Astrocyte (in vitro differentiated cells and primary cell): ENCODE results near the gene ZNF862. TPM values are rescaled to one million over a fixed set of nuclear protein-coding genes. Genes with fewer than 3 reads are reported as not detected.

ENCODE experiments used
- DNase-seq: peaks from one replicate; pipeline ENCODE4 v3.0.0-alpha.2; 2010; ENCODE audit warnings: low read depth
- FAIRE-seq: peaks from 2 replicates; lab custom pipeline; 2011; peaks lifted over from hg19 to GRCh38; lab: Jason Lieb, UNC
- H2AFZ ChIP-seq: 2 replicates; pipeline ENCODE4 v1.6.0; 2012; ENCODE audit warnings: low read depth, low read length, inconsistent platforms
- H3K27ac ChIP-seq: 2 replicates; pipeline ENCODE4 v1.5.1; 2011; ENCODE audit warnings: low read depth, low read length, inconsistent platforms
- H3K27me3 ChIP-seq: 2 replicates; pipeline ENCODE4 v1.6.0; 2011; ENCODE audit warnings: low read length, inconsistent platforms; ENCODE audit not compliant: insufficient read depth
- H3K36me3 ChIP-seq: 2 replicates; pipeline ENCODE4 v1.5.1; 2011; ENCODE audit warnings: low read length, inconsistent platforms; ENCODE audit not compliant: insufficient read depth
- H3K4me1 ChIP-seq: 2 replicates; pipeline ENCODE4 v1.5.1; 2011; ENCODE audit warnings: low read length, inconsistent platforms; ENCODE audit not compliant: insufficient read depth
- H3K4me2 ChIP-seq: 2 replicates; pipeline ENCODE4 v1.6.0; 2012; ENCODE audit warnings: low read length, inconsistent platforms
- H3K4me3 ChIP-seq: 2 replicates; pipeline ENCODE4 v1.5.1; 2011; ENCODE audit warnings: low read depth, mild to moderate bottlenecking, low read length, inconsistent platforms; ENCODE audit not compliant: insufficient read depth
- H3K79me2 ChIP-seq: 2 replicates; pipeline ENCODE4 v1.6.0; 2012; ENCODE audit warnings: mild to moderate bottlenecking, low read length, inconsistent platforms; ENCODE audit not compliant: insufficient read depth
- H3K9ac ChIP-seq: 2 replicates; pipeline ENCODE4 v1.6.0; 2012; ENCODE audit warnings: mild to moderate bottlenecking, low read length, inconsistent platforms
- H3K9me3 ChIP-seq: 2 replicates; pipeline ENCODE4 v1.5.1; 2012; ENCODE audit warnings: low read depth, mild to moderate bottlenecking, low read length, inconsistent platforms; ENCODE audit not compliant: insufficient read depth
- H4K20me1 ChIP-seq: 2 replicates; pipeline ENCODE4 v1.6.0; 2012; ENCODE audit warnings: low read length, inconsistent platforms; ENCODE audit not compliant: insufficient read depth
- H3K27ac Mint-ChIP-seq: one replicate; pipeline ENCODE4 v1.8.0; 2021; ENCODE audit warnings: mild to moderate bottlenecking, mixed read lengths; ENCODE audit not compliant: unreplicated experiment
- H3K27me3 Mint-ChIP-seq: one replicate; pipeline ENCODE4 v1.8.0; 2021; ENCODE audit warnings: low read depth, mixed read lengths; ENCODE audit not compliant: unreplicated experiment
- H3K36me3 Mint-ChIP-seq: one replicate; pipeline ENCODE4 v1.8.0; 2021; ENCODE audit warnings: low read depth, mixed read lengths; ENCODE audit not compliant: unreplicated experiment
- H3K4me1 Mint-ChIP-seq: one replicate; pipeline ENCODE4 v1.8.0; 2021; ENCODE audit warnings: low read depth, mixed read lengths; ENCODE audit not compliant: unreplicated experiment
- H3K4me3 Mint-ChIP-seq: one replicate; pipeline ENCODE4 v1.8.0; 2021; ENCODE audit warnings: mild to moderate bottlenecking, moderate library complexity, mixed read lengths; ENCODE audit not compliant: unreplicated experiment
- H3K9me3 Mint-ChIP-seq: one replicate; pipeline ENCODE4 v1.8.0; 2021; ENCODE audit warnings: mild to moderate bottlenecking, mixed read lengths; ENCODE audit not compliant: unreplicated experiment
- CTCF ChIP-seq: IDR thresholded peaks from 2 replicates; pipeline ENCODE4 v1.5.1; 2011; ENCODE audit warnings: low read depth, mild to moderate bottlenecking, inconsistent platforms, low read length, moderate library complexity; ENCODE audit not compliant: insufficient read depth
- EZH2 ChIP-seq: IDR thresholded peaks from 2 replicates; pipeline ENCODE4 v1.6.1; 2012; ENCODE audit warnings: mild to moderate bottlenecking, low read length, inconsistent platforms; ENCODE audit not compliant: insufficient read depth
- total RNA-seq: library from RNA; stranded (reverse); gene quantifications from 2 replicates; pipeline ENCODE4 v1.2.1, GENCODE V29; 2021

Gene ZNF862
- total RNA-seq, 1 donor from 2014 or later: 13.2 TPM

GRCh38 chr7:149877890-149878522 lies 39.8 kb downstream of the ZNF862 start:
- Histone ChIP-seq H3K27me3 (no peaks in the 10 kb centered on the region), H3K9ac (no peak overlapping the region), H3K9me3 (no peaks in the 10 kb centered on the region), H3K27ac (no peak overlapping the region), H3K4me2 (no peak overlapping the region), H3K4me3 (no peak overlapping the region), H3K4me1 (peaks cover 6% of the 10 kb centered on the region), H2AFZ (no peak overlapping the region), H4K20me1 (no peaks in the 10 kb centered on the region), H3K79me2 (no peaks in the 10 kb centered on the region), H3K36me3 (no peaks in the 10 kb centered on the region)
- no peak overlapping the region for H3K27ac Mint-ChIP-seq
- no peak overlapping the region for H3K4me3 Mint-ChIP-seq
- no peaks in the 10 kb centered on the region for H3K36me3 Mint-ChIP-seq
- H3K9me3 Mint-ChIP-seq: no peaks in the 10 kb centered on the region
- H3K4me1 Mint-ChIP-seq: no peaks in the 10 kb centered on the region
- FAIRE-seq: no peak
- peaks cover 4% of the 10 kb centered on the region for H3K27me3 Mint-ChIP-seq
- TF ChIP-seq CTCF: no peak
- TF ChIP-seq EZH2: no peak
- no peak for DNase-seq

- H3K9ac ChIP-seq: no peak overlapping the region
- H3K4me3 Mint-ChIP-seq: no peak overlapping the region
Measured at GRCh38 chr7:149878523-149878921, 40.3 kb downstream of the ZNF862 start.

More at GRCh38 chr7:149878523-149878921, 40.3 kb downstream of the ZNF862 start:
- DNase-seq (no peak), FAIRE-seq (no peak)
- no peaks in the 10 kb centered on the region for H3K9me3 Mint-ChIP-seq
- no peaks in the 10 kb centered on the region for H4K20me1 ChIP-seq
- no peak overlapping the region for H3K4me2 ChIP-seq
- no peaks in the 10 kb centered on the region for H3K27me3 ChIP-seq
- no peaks in the 10 kb centered on the region for H3K36me3 ChIP-seq
- H3K4me1 ChIP-seq: peaks cover 3% of the 10 kb centered on the region
- H3K27me3 Mint-ChIP-seq: peaks cover 4% of the 10 kb centered on the region
- H3K27ac Mint-ChIP-seq: no peak overlapping the region
- no peaks in the 10 kb centered on the region for H3K9me3 ChIP-seq
- no peak for TF ChIP-seq EZH2
- no peak for TF ChIP-seq CTCF
- no peak overlapping the region for H3K27ac ChIP-seq
- H3K4me1 Mint-ChIP-seq: peaks cover 1% of the 10 kb centered on the region
- H3K79me2 ChIP-seq: no peaks in the 10 kb centered on the region
- H3K36me3 Mint-ChIP-seq: no peaks in the 10 kb centered on the region
- H3K4me3 ChIP-seq: no peak overlapping the region
- no peak overlapping the region for H2AFZ ChIP-seq
